HepG2 (cell line): ENCODE results near the gene CDK5RAP2. TPM values are rescaled to one million over a fixed set of nuclear protein-coding genes. Genes with fewer than 3 reads are reported as not detected.

Experiments
- ATF5 ChIP-seq: sonication (generic); formaldehyde crosslinking; IDR thresholded peaks from 2 replicates; pipeline ENCODE4 v1.4.0; 2020; ENCODE audit warnings: mild to moderate bottlenecking, low read depth, missing genetic modification reagents
- BRD4 ChIP-seq: sonication (generic); formaldehyde crosslinking; IDR thresholded peaks from 2 replicates; pipeline ENCODE4 v1.4.0; 2020; ENCODE audit warnings: missing genetic modification reagents
- CENPBD1 ChIP-seq: sonication (generic); formaldehyde crosslinking; IDR thresholded peaks from 2 replicates; pipeline ENCODE4 v1.8.0; 2022; ENCODE audit warnings: missing genetic modification reagents, low read depth, mild to moderate bottlenecking, borderline replicate concordance
- CHD2 ChIP-seq: IDR thresholded peaks from 2 replicates; pipeline ENCODE4 v1.6.1; 2011; ENCODE audit warnings: low read depth, low read length, improper control_type of control experiment
- DMAP1 ChIP-seq: IDR thresholded peaks from 2 replicates; pipeline ENCODE4 v1.6.1; 2016
- MEF2D ChIP-seq: sonication (generic); formaldehyde crosslinking; IDR thresholded peaks from 2 replicates; pipeline ENCODE4 v1.5.1; 2020; ENCODE audit warnings: mild to moderate bottlenecking, missing genetic modification reagents
- TRIM24 ChIP-seq: sonication (generic); formaldehyde crosslinking; IDR thresholded peaks from 2 replicates; pipeline ENCODE4 v1.8.0; 2022; ENCODE audit warnings: mild to moderate bottlenecking, missing genetic modification reagents
- TSC22D2 ChIP-seq: sonication (generic); formaldehyde crosslinking; IDR thresholded peaks from 2 replicates; pipeline ENCODE4 v1.5.1; 2020; ENCODE audit warnings: missing genetic modification reagents, mild to moderate bottlenecking, borderline replicate concordance
- UBTF ChIP-seq: sonication (generic); formaldehyde crosslinking; IDR thresholded peaks from 2 replicates; pipeline ENCODE4 v1.4.0; 2020; ENCODE audit warnings: mild to moderate bottlenecking, missing genetic modification reagents
- ZFP36L1 ChIP-seq: sonication (generic); formaldehyde crosslinking; IDR thresholded peaks from 2 replicates; pipeline ENCODE4 v1.8.0; 2022; ENCODE audit warnings: mild to moderate bottlenecking, missing genetic modification reagents, moderate library complexity
- ZMAT3 ChIP-seq: sonication (generic); formaldehyde crosslinking; conservative IDR thresholded peaks from 2 replicates; pipeline ENCODE4 v1.7.0; 2021; ENCODE audit warnings: missing genetic modification reagents
- ZNF335 ChIP-seq: sonication (generic); formaldehyde crosslinking; IDR thresholded peaks from 2 replicates; pipeline ENCODE4 v1.4.0; 2020; ENCODE audit warnings: missing genetic modification reagents
- ZNF503 ChIP-seq: sonication (generic); formaldehyde crosslinking; IDR thresholded peaks from 2 replicates; pipeline ENCODE4 v1.4.0; 2020; ENCODE audit warnings: missing genetic modification reagents
- ZNF513 ChIP-seq: sonication (generic); formaldehyde crosslinking; conservative IDR thresholded peaks from 2 replicates; pipeline ENCODE4 v1.5.0; 2020; ENCODE audit warnings: missing genetic modification reagents
- ZNF574 ChIP-seq: sonication (generic); formaldehyde crosslinking; IDR thresholded peaks from 2 replicates; pipeline ENCODE4 v1.4.0; 2020; ENCODE audit warnings: missing genetic modification reagents
- ZSCAN21 ChIP-seq: sonication (generic); formaldehyde crosslinking; IDR thresholded peaks from 2 replicates; pipeline ENCODE4 v1.8.0; 2022; ENCODE audit warnings: mild to moderate bottlenecking, missing genetic modification reagents, moderate library complexity, borderline replicate concordance
- polyA plus RNA-seq, 8 experiments: library from polyadenylated mRNA; depleted of rRNA in 3 of 8; stranded (reverse) in 7 of 8; unstranded in 1 of 8; fragments of >200 nt; fragmentation: Illumina TruSeq in 4 of 8; extraction: Trizol in 4 of 8; gene quantifications; 2 replicates each; pipeline versions ENCODE4 v1.2.1 to v1.2.3, GENCODE V29; 2011 to 2016; ENCODE audit warnings: low read depth in 4 of 8, missing spikeins in 1 of 8, mixed read lengths in 1 of 8; ENCODE audit not compliant: insufficient read depth in 1 of 8
- total RNA-seq, 5 experiments: library from RNA; depleted of rRNA; stranded (reverse); fragments of >200 nt; fragmentation: Illumina TruSeq; extraction: Trizol; gene quantifications; 2 replicates each; pipeline ENCODE4 v1.2.3, GENCODE V29; 2016; ENCODE audit warnings: low read depth in 1 of 5

The CDK5RAP2 gene
- total and polyA plus RNA-seq, 2 of the 13 experiments (the other 11 are each of a cell fraction or from before 2014, with no cell fraction given), result 31.8 to 42.2 TPM

- TF ChIP-seq UBTF (CRISPR knock-in tag) (peak; percentile 76), ZNF503 (0 out of 2 replicates have a peak, but pooled peaks have one; percentile 47), TRIM24 (CRISPR knock-in tag) (no peak), MEF2D (peak; percentile 89), ZNF574 (CRISPR knock-in tag) (peak; percentile 70; the same call in 1 of the 2 replicates), ZMAT3 (CRISPR knock-in tag) (0 out of 2 replicates have a peak, but pooled peaks have one; percentile 54), DMAP1 (CRISPR knock-in tag) (peak; percentile 81), CENPBD1 (CRISPR knock-in tag) (no peak), TSC22D2 (CRISPR knock-in tag) (peak; percentile 32; the same call in 1 of the 2 replicates), ZSCAN21 (CRISPR knock-in tag) (peak; percentile 69), ZNF335 (CRISPR knock-in tag) (0 out of 2 replicates have a peak, but pooled peaks have one; percentile 12), BRD4 (CRISPR knock-in tag) (peak; percentile 72; the same call in 1 of the 2 replicates), ZFP36L1 (CRISPR knock-in tag) (0 out of 2 replicates have a peak, but pooled peaks have one; percentile 60), ZNF513 (CRISPR knock-in tag) (no peak), CHD2 (0 out of 2 replicates have a peak, but pooled peaks have one; percentile 41), ATF5 (CRISPR knock-in tag) (no peak)
Observed at GRCh38 chr9:120571443-120572257, 8.3 kb downstream of the CDK5RAP2 start (continued).
